Hepatocyte (in vitro differentiated cells): ENCODE data around the gene SH3BGRL2.

Experiments
- EZH2phosphoT487 ChIP-seq: fragments of 200-600 bp; sonication (generic); IDR thresholded peaks from one replicate; pipeline ENCODE4 v1.6.1; 2018; ENCODE audit warnings: antibody characterized with exemption, mild to moderate bottlenecking, low read depth, moderate library complexity; ENCODE audit not compliant: unreplicated experiment, severe bottlenecking
- TF ChIP-seq, protein P1 (sequence below): fragments of 200-600 bp; sonication (generic); IDR thresholded peaks from 2 replicates; pipeline ENCODE4 v1.5.1; 2016; ENCODE audit warnings: antibody characterized with exemption, mild to moderate bottlenecking; ENCODE audit not compliant: poor library complexity

GRCh38 chr6:79704200-79704599 is 73.1 kb downstream of the SH3BGRL2 start:
- TF ChIP-seq, protein P1, sequence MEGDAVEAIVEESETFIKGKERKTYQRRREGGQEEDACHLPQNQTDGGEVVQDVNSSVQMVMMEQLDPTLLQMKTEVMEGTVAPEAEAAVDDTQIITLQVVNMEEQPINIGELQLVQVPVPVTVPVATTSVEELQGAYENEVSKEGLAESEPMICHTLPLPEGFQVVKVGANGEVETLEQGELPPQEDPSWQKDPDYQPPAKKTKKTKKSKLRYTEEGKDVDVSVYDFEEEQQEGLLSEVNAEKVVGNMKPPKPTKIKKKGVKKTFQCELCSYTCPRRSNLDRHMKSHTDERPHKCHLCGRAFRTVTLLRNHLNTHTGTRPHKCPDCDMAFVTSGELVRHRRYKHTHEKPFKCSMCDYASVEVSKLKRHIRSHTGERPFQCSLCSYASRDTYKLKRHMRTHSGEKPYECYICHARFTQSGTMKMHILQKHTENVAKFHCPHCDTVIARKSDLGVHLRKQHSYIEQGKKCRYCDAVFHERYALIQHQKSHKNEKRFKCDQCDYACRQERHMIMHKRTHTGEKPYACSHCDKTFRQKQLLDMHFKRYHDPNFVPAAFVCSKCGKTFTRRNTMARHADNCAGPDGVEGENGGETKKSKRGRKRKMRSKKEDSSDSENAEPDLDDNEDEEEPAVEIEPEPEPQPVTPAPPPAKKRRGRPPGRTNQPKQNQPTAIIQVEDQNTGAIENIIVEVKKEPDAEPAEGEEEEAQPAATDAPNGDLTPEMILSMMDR = no peak
- TF ChIP-seq EZH2phosphoT487 = no peak
